HG03558 (cell line): ENCODE results near the gene KCNC2.
A peak's percentile ranks its signal among the peaks of the same experiment; 100 is the strongest.
"Not testable (repeated sequence)": the region's sequence is repeated elsewhere in the genome, so short reads cannot be mapped to it uniquely, and the experiment has no call there.

Experiments used
- ATAC-seq: cut with Tn5 transposase; IDR thresholded peaks from one replicate; pipeline ENCODE4 v1.9.1; 2021; ENCODE audit warnings: moderate number of reproducible peaks; ENCODE audit not compliant: unreplicated experiment; ENCODE audit errors: extremely low read depth

KCNC2 gene

GRCh38 chr12:75209812-75210138 is at the start of gene KCNC2:
Gene KCNC2 (minus strand): TSS chr12:75209839.
- no peak for ATAC-seq

- no peak for ATAC-seq
These were observed 49.5 kb upstream of the KCNC2 start for GRCh38 chr12:75259143-75259542.

- no peak for ATAC-seq
These were observed 47.9 kb upstream of the KCNC2 start for GRCh38 chr12:75257510-75257909.

GRCh38 chr12:75245108-75245507 is 35.5 kb upstream of the KCNC2 start:
- no peak for ATAC-seq

- peak; percentile 70 for ATAC-seq
These were observed 30.3 kb upstream of the KCNC2 start for GRCh38 chr12:75239987-75240386.

- ATAC-seq = no peak
These were observed 26.6 kb upstream of the KCNC2 start for GRCh38 chr12:75236206-75236605.

GRCh38 chr12:75227132-75227531 is 17.5 kb upstream of the KCNC2 start:
- ATAC-seq = no peak

GRCh38 chr12:75212072-75212471 is 2.4 kb upstream of the KCNC2 start:
- no peak for ATAC-seq

- ATAC-seq = no peak
These were observed 505 bp downstream of the KCNC2 start for GRCh38 chr12:75208856-75209811.

GRCh38 chr12:75207338-75208083 is 2.1 kb downstream of the KCNC2 start:
- no peak for ATAC-seq

- ATAC-seq = no peak
These were observed 4.1 kb downstream of the KCNC2 start for GRCh38 chr12:75205558-75205957.

- ATAC-seq = no peak
These were observed 12.8 kb downstream of the KCNC2 start for GRCh38 chr12:75196865-75197264.

GRCh38 chr12:75196408-75196807 is 13.2 kb downstream of the KCNC2 start:
- ATAC-seq = no peak

- ATAC-seq = no peak
These were observed 15.4 kb downstream of the KCNC2 start for GRCh38 chr12:75194250-75194649.

- no peak for ATAC-seq
These were observed 17.4 kb downstream of the KCNC2 start for GRCh38 chr12:75192196-75192595.

- ATAC-seq = no peak
These were observed 18.8 kb downstream of the KCNC2 start for GRCh38 chr12:75190846-75191245.

- not testable (repeated sequence) for ATAC-seq
These were observed 23.8 kb downstream of the KCNC2 start for GRCh38 chr12:75185881-75186280.

- ATAC-seq = no peak
These were observed 25.1 kb downstream of the KCNC2 start for GRCh38 chr12:75184516-75184915.

- ATAC-seq = no peak
These were observed 25.7 kb downstream of the KCNC2 start for GRCh38 chr12:75183967-75184366.

- ATAC-seq = peak; percentile 92
These were observed 31.6 kb downstream of the KCNC2 start for GRCh38 chr12:75177997-75178396.

- ATAC-seq = no peak
These were observed 37.0 kb downstream of the KCNC2 start for GRCh38 chr12:75172611-75173010.
